Upper lobe of left lung (tissue), 6 donors: Measurements from ENCODE around the gene PTPRJ. TPM values are rescaled to one million over a fixed set of nuclear protein-coding genes. Genes with fewer than 3 reads are reported as not detected.

Experiments used
- ATAC-seq, 2 donors: fragments of 200-7000 bp; cut with Tn5 transposase; one replicate each; pipeline ENCODE4 v1.9.1; 2022; ENCODE audit warnings: mild to moderate bottlenecking in 2 of 2, moderate library complexity in 2 of 2; ENCODE audit not compliant: low FRiP score in 2 of 2
- DNase-seq, 2 donors: peaks; one replicate each; pipeline ENCODE4 v3.0.0-alpha.2; 2019 to 2020
- H3K27ac ChIP-seq, 4 donors: fragments of 200-600 bp; sonication (generic); one replicate each; pipeline ENCODE4 v1.5.1; 2016 to 2019
- H3K27me3 ChIP-seq, 4 donors: fragments of 200-600 bp; sonication (generic); one replicate each; pipeline ENCODE4 v1.5.1; 2017 to 2019
- H3K36me3 ChIP-seq, 4 donors: fragments of 200-600 bp; sonication (generic); one replicate each; pipeline ENCODE4 v1.5.1; 2016 to 2019
- H3K4me1 ChIP-seq, 4 donors: fragments of 200-600 bp; sonication (generic); one replicate each; pipeline ENCODE4 v1.5.1; 2018 to 2019
- H3K4me3 ChIP-seq, 4 donors: fragments of 200-600 bp; sonication (generic); one replicate each; pipeline ENCODE4 v1.5.1; 2017 to 2019; ENCODE audit warnings: mild to moderate bottlenecking in 2 of 4, moderate library complexity in 1 of 4
- H3K9me3 ChIP-seq, 4 donors: fragments of 200-600 bp; sonication (generic); one replicate each; pipeline ENCODE4 v1.5.1; 2018 to 2019
- EP300 ChIP-seq, 4 donors: sonication (generic); formaldehyde crosslinking; IDR thresholded peaks; one replicate each; pipeline ENCODE4 v1.5.1; 2017; ENCODE audit warnings: antibody characterized with exemption in 4 of 4, control low read depth in 2 of 4
- POLR2A ChIP-seq, 4 donors: fragments of 450-650 bp; IDR thresholded peaks; one replicate each; pipeline ENCODE4 v1.5.1; 2016 to 2017; ENCODE audit warnings: antibody characterized with exemption in 4 of 4, mild to moderate bottlenecking in 2 of 4
- POLR2AphosphoS5 ChIP-seq, 2 donors: sonication (generic); formaldehyde crosslinking; IDR thresholded peaks; one replicate each; pipeline ENCODE4 v1.5.1; 2017; ENCODE audit warnings: antibody characterized with exemption in 2 of 2
- WGBS, 2 donors: methylation state at CpG; one replicate each; pipeline ENCODE4 v1.1.5; 2017 to 2018; 5-methylcytosine and 5-hydroxymethylcytosine counted together
- total RNA-seq, 6 donors: library from RNA; depleted of rRNA in 4 of 6; stranded (reverse); fragments of >200 nt in 4 of 6; gene quantifications; one replicate each; pipeline versions ENCODE4 v1.1.0 to v1.2.1, GENCODE V29; 2016 to 2021
- TF ChIP-seq, protein P1 (sequence below), 6 experiments: fragments of 450-650 bp in 4 of 6; fragments of 200-600 bp in 2 of 6; sonication (generic) in 2 of 6; IDR thresholded peaks; one replicate each; pipeline ENCODE4 v1.5.1; 2016 to 2019; ENCODE audit warnings: antibody characterized with exemption in 6 of 6
- donor health status: DM: no; HTN: no; CAD: no; lungs with moderate emphysema.
- donor health status: DM: no; HTN: yes; CAD: no; lungs with severe emphysema.

PTPRJ gene
- total RNA-seq, 6 donors from 2014 or later: 17.9 to 50.4 (median 32.9) TPM

DNA sequence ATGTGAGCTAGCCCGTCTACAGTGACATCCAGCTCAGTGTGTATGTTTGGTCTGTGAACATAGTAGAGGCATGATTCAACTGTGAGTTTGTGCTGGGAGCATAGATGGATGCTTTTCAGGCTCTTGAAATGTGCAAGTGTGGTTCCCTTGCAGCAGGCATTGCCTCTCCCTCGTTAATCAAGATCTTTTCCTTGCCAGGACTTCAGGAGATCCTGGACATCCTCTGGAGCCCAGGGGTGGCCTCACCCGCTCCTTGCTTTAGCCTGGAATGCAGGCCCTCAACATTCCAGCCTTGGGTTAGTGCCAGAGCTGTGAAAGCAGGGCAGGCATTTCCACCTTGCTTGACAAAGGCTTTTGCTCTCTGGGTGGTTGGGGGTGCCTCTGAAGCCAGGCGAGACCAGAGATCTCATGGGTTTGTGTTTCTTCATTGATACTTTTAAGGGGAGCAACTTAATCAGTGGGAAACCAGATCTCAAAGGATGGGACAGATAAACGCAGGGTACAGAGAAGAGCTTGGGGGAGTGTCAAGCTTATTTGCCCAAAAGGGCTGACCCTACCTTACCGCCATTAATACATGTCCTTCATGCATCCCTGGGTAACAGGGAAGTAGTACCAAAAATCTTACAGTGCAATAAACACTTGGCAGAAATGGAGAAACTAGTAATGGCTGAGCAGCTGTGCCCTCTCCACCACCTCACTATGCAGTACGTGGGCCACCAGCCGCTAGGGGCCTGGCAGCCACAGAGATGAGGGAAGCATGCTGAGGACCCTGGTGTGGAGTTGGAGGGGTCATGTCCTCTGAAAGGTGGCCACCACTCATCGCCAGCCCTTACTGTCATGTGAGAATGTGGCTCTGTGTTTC, 72.1 kb downstream of the PTPRJ start:
- no peaks in the 10 kb centered on the region for H3K36me3 ChIP-seq
- H3K4me3 ChIP-seq: no peak overlapping the region
- TF ChIP-seq POLR2AphosphoS5 (IDR thresholded peaks at IDR 0.05) (peak; percentile 39 to 54), POLR2A (IDR thresholded peaks at IDR 0.05) (peak in 1 of 4 donors; percentile 19), EP300 (IDR thresholded peaks at IDR 0.05) (peak in 1 of 4 donors; percentile 80)
- TF ChIP-seq, protein P1, sequence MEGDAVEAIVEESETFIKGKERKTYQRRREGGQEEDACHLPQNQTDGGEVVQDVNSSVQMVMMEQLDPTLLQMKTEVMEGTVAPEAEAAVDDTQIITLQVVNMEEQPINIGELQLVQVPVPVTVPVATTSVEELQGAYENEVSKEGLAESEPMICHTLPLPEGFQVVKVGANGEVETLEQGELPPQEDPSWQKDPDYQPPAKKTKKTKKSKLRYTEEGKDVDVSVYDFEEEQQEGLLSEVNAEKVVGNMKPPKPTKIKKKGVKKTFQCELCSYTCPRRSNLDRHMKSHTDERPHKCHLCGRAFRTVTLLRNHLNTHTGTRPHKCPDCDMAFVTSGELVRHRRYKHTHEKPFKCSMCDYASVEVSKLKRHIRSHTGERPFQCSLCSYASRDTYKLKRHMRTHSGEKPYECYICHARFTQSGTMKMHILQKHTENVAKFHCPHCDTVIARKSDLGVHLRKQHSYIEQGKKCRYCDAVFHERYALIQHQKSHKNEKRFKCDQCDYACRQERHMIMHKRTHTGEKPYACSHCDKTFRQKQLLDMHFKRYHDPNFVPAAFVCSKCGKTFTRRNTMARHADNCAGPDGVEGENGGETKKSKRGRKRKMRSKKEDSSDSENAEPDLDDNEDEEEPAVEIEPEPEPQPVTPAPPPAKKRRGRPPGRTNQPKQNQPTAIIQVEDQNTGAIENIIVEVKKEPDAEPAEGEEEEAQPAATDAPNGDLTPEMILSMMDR (IDR thresholded peaks at IDR 0.05): no peak
- H3K27ac ChIP-seq: peak overlapping the region; percentile 62 to 78 (median 64)
- H3K4me1 ChIP-seq: peaks cover 43 to 86% (median 74%) of the 10 kb centered on the region in 4 donors
- peak; percentile 48 to 86 for DNase-seq
- WGBS, 2 donors: 71 to 83% methylated on average over 9 of the region's 9 CpGs
- no peaks in the 10 kb centered on the region for H3K9me3 ChIP-seq
- H3K27me3 ChIP-seq: no peaks in the 10 kb centered on the region
- ATAC-seq: peak in 1 of 2 donors; percentile 73

DNA sequence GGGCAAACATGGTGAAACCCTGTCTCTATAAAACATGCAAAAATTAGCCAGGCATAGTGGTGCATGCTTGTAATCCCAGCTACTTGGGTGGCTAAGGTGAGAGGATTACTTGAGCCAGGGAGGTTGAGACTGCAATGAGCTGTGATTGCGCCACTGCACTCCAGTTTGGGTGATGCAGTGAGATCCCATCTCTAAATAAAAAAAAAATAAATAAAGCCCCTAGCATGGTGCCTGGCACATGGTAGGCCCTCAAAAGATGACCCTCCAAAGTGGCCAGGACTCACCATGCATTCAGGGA, 74.6 kb downstream of the PTPRJ start:
- WGBS, 2 donors: 89 to 93% methylated on average over 1 of the region's 1 CpG
- Histone ChIP-seq H3K27me3 (no peaks in the 10 kb centered on the region), H3K27ac (peak overlapping the region; percentile 72 to 81 (median 74)), H3K9me3 (no peaks in the 10 kb centered on the region), H3K4me1 (peaks cover 43 to 71% (median 64%) of the 10 kb centered on the region in 4 donors), H3K4me3 (no peak overlapping the region), H3K36me3 (no peaks in the 10 kb centered on the region)
- ATAC-seq: no peak
- TF ChIP-seq EP300 (IDR thresholded peaks at IDR 0.05) (no peak), POLR2AphosphoS5 (IDR thresholded peaks at IDR 0.05) (no peak), POLR2A (IDR thresholded peaks at IDR 0.05) (no peak)
- TF ChIP-seq, protein P1 (IDR thresholded peaks at IDR 0.05): no peak
- DNase-seq: peak in 1 of 2 donors; percentile 65

DNA sequence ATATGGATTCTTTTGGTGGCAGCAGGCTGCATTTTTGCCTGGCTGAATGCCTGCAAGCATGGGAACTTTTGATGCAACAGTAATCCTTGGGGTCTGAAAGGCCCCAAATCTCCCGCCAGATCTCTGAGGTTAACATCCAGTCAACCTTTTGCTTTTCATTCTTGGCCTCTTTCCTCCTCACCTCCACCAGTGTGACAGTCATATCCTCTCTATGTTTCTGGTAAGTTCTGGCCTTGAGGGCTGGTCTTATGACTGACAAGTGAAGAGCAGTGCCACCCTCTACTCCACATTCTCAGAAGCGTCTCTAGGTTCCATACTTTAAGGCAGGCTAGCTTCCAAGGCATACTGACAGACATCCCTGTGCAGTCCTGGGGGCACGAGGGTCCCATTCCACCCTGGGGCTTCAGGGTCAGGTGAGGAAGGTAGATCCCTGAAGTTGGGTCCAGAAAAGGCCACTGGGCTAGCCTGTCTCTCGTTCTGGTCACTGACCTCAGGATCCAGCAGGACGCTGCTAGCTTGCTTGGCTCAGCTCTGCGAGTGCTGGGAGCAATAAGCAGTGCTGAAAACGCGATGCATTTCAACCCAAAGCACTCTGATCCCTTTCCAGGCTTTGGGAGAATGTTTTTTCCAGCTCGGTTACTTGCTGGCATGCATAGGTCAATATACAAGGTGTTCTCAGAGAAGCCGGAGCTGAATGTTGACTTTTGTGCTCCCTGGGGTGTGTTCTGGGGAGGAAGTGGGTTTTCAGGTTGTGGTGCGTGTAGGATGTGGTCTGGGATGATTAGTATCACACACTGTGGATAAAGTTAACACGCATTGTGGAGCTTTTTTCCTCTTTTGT, 75.2 kb downstream of the PTPRJ start:
- no peaks in the 10 kb centered on the region for H3K36me3 ChIP-seq
- no peaks in the 10 kb centered on the region for H3K9me3 ChIP-seq
- H3K4me3 ChIP-seq: no peak overlapping the region
- WGBS, 2 donors: 43 to 52% methylated on average over 12 of the region's 12 CpGs
- DNase-seq: peak in 1 of 2 donors; percentile 79
- no peaks in the 10 kb centered on the region for H3K27me3 ChIP-seq
- peaks cover 39 to 66% (median 58%) of the 10 kb centered on the region in 4 donors for H3K4me1 ChIP-seq
- peak overlapping the region; percentile 72 to 81 (median 74) for H3K27ac ChIP-seq
- ATAC-seq: peak; percentile 52 to 81
- TF ChIP-seq POLR2A (IDR thresholded peaks at IDR 0.05) (no peak), EP300 (IDR thresholded peaks at IDR 0.05) (peak in 1 of 4 donors; percentile 62), POLR2AphosphoS5 (IDR thresholded peaks at IDR 0.05) (peak in 1 of 2 donors; percentile 50)
- TF ChIP-seq, protein P1 (IDR thresholded peaks at IDR 0.05): no peak

DNA sequence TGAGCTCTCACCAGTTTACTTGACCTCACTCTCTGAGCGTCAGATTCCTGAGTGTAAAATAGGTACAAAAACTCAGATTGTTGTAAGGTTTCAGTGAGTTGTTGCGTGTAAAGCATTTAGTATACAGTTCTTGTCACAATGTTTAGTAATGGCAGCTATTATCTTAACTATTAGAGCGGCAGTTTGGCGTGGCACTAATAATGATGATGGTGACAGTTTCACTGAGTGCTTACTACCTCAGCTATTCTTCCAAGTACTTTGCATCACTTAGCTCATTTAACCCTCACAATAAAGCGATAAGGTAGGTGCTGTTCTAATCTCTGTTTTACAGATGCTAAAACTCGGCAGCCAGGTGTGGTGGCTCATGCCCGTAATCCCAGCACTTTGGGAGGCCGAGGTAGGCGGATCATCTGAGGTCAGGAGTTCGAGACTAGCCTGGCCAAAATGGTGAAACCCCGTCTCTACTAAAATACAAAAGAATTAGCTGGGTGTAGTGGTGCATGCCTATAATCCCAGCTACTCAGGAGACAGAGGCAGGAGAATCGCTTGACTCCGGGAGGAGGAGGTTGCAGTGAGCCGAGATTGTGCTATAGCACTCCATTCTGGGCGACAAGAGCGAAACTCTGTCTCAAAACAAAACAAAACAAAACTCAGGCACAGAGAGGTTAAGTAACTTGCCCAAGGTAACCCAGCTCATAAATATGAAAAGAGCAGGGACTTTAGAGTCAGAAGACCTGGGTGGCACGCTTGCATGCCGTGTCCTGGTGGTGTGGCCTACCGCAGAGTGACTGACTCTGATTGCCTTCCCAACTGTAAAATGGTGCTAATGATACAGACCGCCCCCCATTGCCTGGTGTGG, 76.2 kb downstream of the PTPRJ start:
- Histone ChIP-seq H3K36me3 (no peaks in the 10 kb centered on the region), H3K9me3 (no peaks in the 10 kb centered on the region), H3K4me1 (peaks cover 30 to 56% (median 52%) of the 10 kb centered on the region in 4 donors), H3K4me3 (no peak overlapping the region), H3K27ac (peak overlapping the region; percentile 72 to 81 (median 74)), H3K27me3 (no peaks in the 10 kb centered on the region)
- ATAC-seq (no peak), DNase-seq (no peak)
- TF ChIP-seq, protein P1 (IDR thresholded peaks at IDR 0.05): no peak
- TF ChIP-seq POLR2A (IDR thresholded peaks at IDR 0.05) (no peak), POLR2AphosphoS5 (IDR thresholded peaks at IDR 0.05) (no peak), EP300 (IDR thresholded peaks at IDR 0.05) (no peak)
- WGBS, 2 donors: 87 to 91% methylated on average over 19 to 20 of the region's 20 CpGs
